ENCODE data around the gene CRADD.

GRCh38 chr12:93857991-93858447 is 180.8 kb downstream of the CRADD start:
- TF ChIP-seq GABPA (IDR thresholded peaks at IDR 0.05; ENCODE audit: low read depth) (no peak), TAF1 (IDR thresholded peaks at IDR 0.05; ENCODE audit: borderline replicate concordance, low read depth, low read length) (no peak), SP1 (IDR thresholded peaks at IDR 0.05; ENCODE audit: low read depth, low read length) (no peak), CTCF (IDR thresholded peaks at IDR 0.05 in 2 of 3, conservative IDR thresholded peaks at IDR 0.05 in 1 of 3; ENCODE audit: control insufficient read depth in 2 of 3, extremely low read depth in 1 of 3, insufficient read depth in 1 of 3, low read depth in 3 of 3, low read length in 3 of 3) (no peak), E2F8 (IDR thresholded peaks at IDR 0.05; ENCODE audit: low read depth, partially characterized antibody) (no peak), ZNF207 (IDR thresholded peaks at IDR 0.05; ENCODE audit: borderline replicate concordance) (no peak), MYC (IDR thresholded peaks at IDR 0.05; ENCODE audit: insufficient read depth, insufficient read length, insufficient replicate concordance, low read length, severe bottlenecking) (no peak), USF2 (IDR thresholded peaks at IDR 0.05; ENCODE audit: borderline replicate concordance, low read depth, low read length) (no peak), SUPT20H (IDR thresholded peaks at IDR 0.05; ENCODE audit: borderline replicate concordance, control insufficient read depth, low read depth, low read length) (no peak), CEBPB (IDR thresholded peaks at IDR 0.05; ENCODE audit: borderline replicate concordance in 1 of 2, low read depth in 2 of 2, low read length in 2 of 2) (no peak), YY1 (IDR thresholded peaks at IDR 0.05; ENCODE audit: low read depth, low read length) (no peak), NFYB (IDR thresholded peaks at IDR 0.05; ENCODE audit: insufficient read depth, low read depth, low read length) (no peak), ZBTB33 (IDR thresholded peaks at IDR 0.05) (no peak)
- TF ChIP-seq, protein P1, sequence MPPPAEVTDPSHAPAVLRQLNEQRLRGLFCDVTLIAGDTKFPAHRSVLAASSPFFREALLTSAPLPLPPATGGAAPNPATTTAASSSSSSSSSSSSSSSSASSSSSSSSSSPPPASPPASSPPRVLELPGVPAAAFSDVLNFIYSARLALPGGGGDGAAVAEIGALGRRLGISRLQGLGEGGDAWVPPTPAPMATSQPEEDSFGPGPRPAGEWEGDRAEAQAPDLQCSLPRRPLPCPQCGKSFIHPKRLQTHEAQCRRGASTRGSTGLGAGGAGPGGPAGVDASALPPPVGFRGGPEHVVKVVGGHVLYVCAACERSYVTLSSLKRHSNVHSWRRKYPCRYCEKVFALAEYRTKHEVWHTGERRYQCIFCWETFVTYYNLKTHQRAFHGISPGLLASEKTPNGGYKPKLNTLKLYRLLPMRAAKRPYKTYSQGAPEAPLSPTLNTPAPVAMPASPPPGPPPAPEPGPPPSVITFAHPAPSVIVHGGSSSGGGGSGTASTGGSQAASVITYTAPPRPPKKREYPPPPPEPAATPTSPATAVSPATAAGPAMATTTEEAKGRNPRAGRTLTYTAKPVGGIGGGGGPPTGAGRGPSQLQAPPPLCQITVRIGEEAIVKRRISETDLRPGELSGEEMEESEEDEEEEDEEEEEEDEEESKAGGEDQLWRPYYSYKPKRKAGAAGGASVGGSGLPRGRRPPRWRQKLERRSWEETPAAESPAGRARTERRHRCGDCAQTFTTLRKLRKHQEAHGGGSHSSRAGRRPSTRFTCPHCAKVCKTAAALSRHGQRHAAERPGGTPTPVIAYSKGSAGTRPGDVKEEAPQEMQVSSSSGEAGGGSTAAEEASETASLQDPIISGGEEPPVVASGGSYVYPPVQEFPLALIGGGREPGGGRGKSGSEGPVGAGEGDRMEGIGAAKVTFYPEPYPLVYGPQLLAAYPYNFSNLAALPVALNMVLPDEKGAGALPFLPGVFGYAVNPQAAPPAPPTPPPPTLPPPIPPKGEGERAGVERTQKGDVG (CRISPR knock-in tag; IDR thresholded peaks at IDR 0.05), result no peak

Data from GM12878 (cell line).